GM19239 (cell line): ENCODE results near the gene TECRL.

Experiments used
- DNase-seq: peaks from one replicate; pipeline ENCODE4 v3.0.0; 2011; ENCODE audit warnings: low spot score; ENCODE audit not compliant: insufficient read length
- FAIRE-seq: peaks from 2 replicates; lab custom pipeline; 2011; peaks lifted over from hg19 to GRCh38; lab: Jason Lieb, UNC

Gene TECRL

DNA sequence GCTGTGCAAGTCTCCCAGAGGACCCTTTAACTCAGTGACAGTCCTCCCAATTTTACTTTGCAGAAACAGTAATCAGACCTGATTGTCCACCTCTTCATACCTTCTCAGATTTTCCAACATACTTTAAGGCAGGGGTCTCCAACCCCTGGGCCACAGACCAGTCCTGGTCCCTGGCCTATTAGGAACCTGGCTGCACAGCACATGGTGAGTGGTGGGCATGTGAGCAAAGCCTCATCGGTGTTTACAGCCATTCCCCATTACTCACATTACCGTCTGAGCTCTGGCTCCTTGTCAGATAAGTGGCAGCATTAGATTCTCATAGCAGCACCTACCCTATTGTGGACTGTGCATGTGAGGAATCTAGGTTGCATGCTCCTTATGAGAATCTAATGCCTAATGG, 74.3 kb downstream of the TECRL start:
- FAIRE-seq (no peak), DNase-seq (no peak)

DNA sequence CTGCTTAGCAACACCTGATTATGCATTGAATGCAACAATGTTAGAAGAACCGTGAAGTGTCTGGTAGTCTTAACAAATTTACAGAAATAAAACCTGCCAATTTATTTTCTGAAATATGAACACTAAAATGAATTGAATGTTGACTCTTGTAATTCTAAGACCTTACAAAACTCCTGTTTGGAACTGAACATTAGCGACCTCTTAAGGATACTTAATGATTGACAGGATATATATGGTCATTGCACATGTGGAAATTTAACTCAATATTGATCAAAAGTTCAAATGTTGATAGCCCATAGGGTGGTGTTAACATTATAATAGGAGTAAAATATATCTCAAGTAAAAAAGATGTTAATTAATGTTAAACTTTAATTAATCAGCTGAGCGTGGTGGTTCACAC, 79.1 kb downstream of the TECRL start:
- FAIRE-seq (no peak), DNase-seq (no peak)

DNA sequence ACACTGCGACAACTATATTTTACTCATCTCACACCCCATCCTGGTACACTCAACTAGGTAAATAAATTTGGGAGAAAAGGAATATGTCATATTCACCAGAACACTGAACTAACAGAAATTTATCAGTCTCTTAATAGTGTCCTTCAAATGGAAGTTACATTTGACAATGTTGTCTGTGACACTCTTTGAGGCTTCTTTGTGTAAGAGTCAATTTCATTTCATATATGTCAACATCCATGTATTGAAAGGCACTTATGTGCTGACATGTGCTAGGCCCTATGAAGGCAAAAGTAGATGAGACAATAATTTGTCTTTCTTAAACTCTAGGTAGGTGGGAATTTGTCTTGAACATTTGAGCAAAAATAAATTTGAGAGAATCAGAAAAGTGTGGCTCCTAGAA, 82.0 kb downstream of the TECRL start:
- DNase-seq (no peak), FAIRE-seq (no peak)

DNA sequence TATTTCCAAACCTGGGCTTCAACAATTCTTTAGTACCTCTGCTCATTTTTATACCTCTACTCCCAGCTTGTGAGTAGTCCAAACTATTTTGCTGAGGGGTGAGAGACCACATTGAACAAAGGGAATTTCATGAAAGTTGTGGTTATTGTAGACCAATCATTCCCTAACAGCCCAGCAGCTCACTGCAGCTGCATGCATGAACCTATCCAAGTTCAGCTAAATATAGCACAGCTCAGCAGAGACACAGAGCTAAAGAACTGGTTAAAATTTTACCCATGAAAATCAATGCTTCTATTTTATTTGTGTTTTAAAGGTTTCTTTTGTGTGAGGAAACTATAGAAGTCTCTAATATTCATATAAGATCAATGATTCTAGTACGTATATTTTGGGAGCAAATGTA, 82.7 kb downstream of the TECRL start:
- FAIRE-seq (no peak), DNase-seq (no peak)

DNA sequence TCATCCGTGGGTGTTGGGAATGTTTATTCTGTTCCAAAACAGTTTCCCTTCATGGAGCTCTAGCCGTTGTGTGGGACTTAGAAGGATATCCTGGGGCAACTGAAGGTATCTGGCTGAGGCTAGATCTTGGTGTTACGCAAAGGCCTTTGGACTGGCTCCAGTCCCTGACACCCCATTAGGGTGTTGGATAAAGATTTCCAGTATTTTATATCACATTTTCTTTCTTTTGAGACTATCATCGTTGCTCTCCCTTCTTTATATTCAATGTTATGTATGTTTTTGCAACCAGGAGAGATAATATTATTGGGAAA, 103.0 kb downstream of the TECRL start:
- no peak for DNase-seq
- FAIRE-seq, result no peak

DNA sequence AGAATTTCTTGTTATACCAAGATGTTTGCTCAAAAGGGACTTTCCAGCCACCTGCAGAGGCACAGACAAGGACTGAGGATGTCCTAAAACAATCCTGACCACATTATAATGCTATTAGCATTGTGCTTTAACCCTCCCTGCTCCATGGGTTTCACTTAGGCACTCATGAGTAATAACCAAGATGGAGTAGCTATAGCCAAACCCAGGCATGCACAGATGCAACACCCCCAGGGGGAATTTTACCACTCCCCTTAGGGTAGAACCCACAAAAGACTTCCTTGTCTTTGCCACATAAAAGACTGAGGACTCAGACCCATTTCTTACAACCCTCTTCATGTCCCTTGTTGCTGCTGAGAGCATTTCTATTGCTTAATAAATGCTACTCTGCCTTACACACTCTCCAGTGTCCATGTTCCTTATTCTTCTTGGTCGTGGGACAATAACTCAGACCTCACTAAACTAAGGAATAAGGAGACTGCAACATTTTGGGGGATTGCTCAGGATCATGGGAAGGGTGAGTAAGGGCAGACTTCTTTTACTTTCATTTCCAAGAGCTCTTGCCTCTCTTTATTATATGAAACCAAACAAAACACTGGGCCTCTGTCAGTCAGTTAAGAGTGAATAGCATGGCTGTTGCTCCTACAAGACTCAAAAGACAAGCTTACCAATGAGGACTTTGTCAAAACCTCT, 103.5 kb downstream of the TECRL start:
- DNase-seq, result no peak
- no peak for FAIRE-seq

DNA sequence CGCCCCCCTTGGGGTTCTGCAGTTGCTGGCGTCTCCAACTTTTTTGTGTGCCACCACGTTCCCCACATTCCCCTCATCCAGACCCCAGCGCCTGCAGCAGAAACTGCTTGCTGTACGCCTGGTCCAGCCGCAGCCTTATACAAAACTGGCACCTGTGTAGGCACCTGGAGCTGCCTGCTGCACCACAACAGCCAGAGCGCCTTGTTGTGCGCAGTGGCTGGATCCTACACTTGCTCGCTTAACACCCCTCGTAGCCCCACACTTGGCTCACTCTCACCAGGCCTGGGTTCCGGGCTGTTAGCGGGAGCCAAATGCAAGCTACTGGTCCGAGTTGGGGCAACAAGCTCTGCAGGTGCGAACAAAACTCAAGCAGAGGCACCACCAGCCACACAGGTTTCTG, 136.8 kb downstream of the TECRL start:
- DNase-seq (no peak), FAIRE-seq (no peak)

DNA sequence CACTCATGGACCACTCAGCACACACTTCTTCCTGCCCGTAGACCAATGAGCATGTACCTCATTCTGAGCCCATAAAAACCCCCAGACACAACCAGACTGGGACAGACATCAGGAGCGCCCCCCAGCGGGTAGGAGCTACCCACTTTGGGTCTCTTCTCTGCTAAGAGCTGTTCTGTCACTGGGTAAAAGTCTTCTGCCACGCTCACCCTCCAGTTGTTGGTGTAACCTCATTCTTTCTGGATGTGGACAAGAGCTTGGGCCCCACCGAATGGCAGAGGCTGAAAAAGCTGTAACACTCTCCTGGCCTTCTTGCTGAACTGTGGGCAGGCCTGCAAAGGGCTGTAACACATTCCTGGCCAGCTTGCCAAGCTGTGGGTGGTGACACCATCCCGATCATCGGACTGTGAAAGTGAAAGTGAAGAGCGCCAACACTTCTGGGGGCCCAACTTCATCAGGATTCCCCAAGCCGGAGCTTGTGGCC, 137.6 kb downstream of the TECRL start:
- DNase-seq (no peak), FAIRE-seq (no peak)

DNA sequence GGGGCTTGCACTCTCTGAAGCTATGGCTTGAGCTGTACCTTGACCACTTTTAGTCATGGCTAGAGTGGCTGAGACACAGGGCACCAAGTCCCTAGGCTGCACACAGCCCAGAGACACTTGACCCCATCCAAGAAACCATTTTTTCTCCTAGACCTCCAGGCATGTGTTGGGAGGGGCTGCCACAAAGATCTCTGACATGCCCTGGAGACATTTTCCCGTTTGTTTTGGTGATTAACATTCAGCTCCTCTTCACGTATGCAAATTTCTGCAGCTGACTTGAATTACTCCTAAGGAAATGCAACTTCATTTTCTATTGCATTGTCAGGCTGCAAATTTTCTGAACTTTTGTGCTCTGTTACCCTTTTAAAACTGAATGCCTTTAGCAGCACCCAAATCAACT, 142.6 kb downstream of the TECRL start:
- DNase-seq, result no peak
- FAIRE-seq, result no peak

DNA sequence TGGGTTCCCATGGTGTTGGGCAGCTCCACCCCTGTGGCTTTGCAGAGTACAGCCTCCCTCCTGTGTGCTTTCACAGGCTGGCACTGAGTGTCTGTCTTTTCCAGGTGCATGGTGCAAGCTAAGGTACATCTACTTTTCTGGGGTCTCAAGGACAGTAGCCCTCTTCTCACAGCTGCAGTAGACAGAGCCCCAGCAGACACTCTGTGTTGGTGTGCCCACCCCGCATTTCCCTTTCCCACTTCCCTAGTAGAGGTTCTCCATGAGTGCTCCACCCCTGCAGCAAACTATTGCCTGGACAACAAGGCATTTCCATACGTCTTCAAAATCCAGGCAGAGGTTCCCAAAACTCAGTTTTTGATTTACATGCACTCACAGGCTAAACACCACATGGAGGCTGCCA, 143.0 kb downstream of the TECRL start:
- FAIRE-seq, result no peak
- DNase-seq, result no peak

- DNase-seq (no peak), FAIRE-seq (no peak)
These were observed 157.5 kb downstream of the TECRL start for GRCh38 chr4:64251781-64252180.

GRCh38 chr4:64250488-64250887, 158.8 kb downstream of the TECRL start:
- no peak for FAIRE-seq

DNA sequence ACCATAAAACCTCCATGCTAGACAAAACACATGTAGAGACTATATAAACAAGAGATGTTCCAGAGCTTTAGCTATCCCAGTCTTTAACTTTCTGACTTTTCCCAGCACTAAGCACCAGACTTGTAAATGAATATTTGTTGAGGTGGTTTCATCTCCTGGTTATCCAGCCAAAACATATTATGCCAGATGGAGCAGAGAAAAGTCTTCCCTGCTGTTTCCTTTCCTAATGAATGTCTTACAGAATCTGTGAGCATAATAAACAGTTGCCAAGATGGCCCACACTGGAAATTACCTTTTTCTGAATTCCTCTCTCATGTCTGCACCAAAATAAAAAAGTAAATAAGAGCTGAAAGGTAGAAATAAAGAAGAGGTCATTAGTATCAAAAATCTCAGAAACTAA, 159.2 kb downstream of the TECRL start:
- DNase-seq (no peak), FAIRE-seq (no peak)

More at GRCh38 chr4:64250488-64250887, 158.8 kb downstream of the TECRL start:
- DNase-seq, result no peak

GRCh38 chr4:64248186-64248585, 161.1 kb downstream of the TECRL start:
- DNase-seq, result no peak

GRCh38 chr4:64230709-64231310, 178.4 kb downstream of the TECRL start:
- FAIRE-seq (no peak), DNase-seq (no peak)

More at GRCh38 chr4:64248186-64248585, 161.1 kb downstream of the TECRL start:
- FAIRE-seq, result no peak
